ENCODE data around the gene WDR46. TPM values are rescaled to one million over a fixed set of nuclear protein-coding genes. Genes with fewer than 3 reads are reported as not detected.

The WDR46 gene
- total and polyA plus RNA-seq, 2 of the 13 experiments (the other 11 are each of a cell fraction or from before 2014, with no cell fraction given): 47.4 to 105 TPM

- peak; percentile 74 for TF ChIP-seq ZNF407 (CRISPR knock-in tag; IDR thresholded peaks at IDR 0.05; ENCODE audit: not compliant biosample characterization)
- peak; percentile 43; the same call in 1 of the 2 replicates for TF ChIP-seq ZNF749 (CRISPR knock-in tag; IDR thresholded peaks at IDR 0.05; ENCODE audit: borderline replicate concordance)
- TF ChIP-seq MXI1 (IDR thresholded peaks at IDR 0.05; ENCODE audit: borderline replicate concordance, low read depth, low read length): peak; percentile 96; the same call in 2 of the 3 replicates
- TF ChIP-seq CHCHD3 (CRISPR knock-in tag; IDR thresholded peaks at IDR 0.05): no peak
- 0 out of 2 replicates have a peak, but pooled peaks have one; percentile 86 for TF ChIP-seq THYN1 (CRISPR knock-in tag; IDR thresholded peaks at IDR 0.05; ENCODE audit: borderline replicate concordance, low read depth)
- TF ChIP-seq ZBTB20 (CRISPR knock-in tag; IDR thresholded peaks at IDR 0.05; ENCODE audit: borderline replicate concordance, low read depth): peak; percentile 74; the same call in 1 of the 2 replicates
- TF ChIP-seq ZNF670 (CRISPR knock-in tag; IDR thresholded peaks at IDR 0.05; ENCODE audit: borderline replicate concordance): peak; percentile 93
- TF ChIP-seq HOXA5 (CRISPR knock-in tag; IDR thresholded peaks at IDR 0.05): peak; percentile 92
- 0 out of 2 replicates have a peak, but pooled peaks have one; percentile 13 for TF ChIP-seq ZNF292 (CRISPR knock-in tag; IDR thresholded peaks at IDR 0.05; ENCODE audit: borderline replicate concordance, low read depth)
- peak; percentile 81 for TF ChIP-seq TEF (CRISPR knock-in tag; IDR thresholded peaks at IDR 0.05)
- no peak for TF ChIP-seq SKIL (CRISPR knock-in tag; IDR thresholded peaks at IDR 0.05; ENCODE audit: borderline replicate concordance)
These were observed 17.4 kb downstream of the WDR46 start, which contains the start of the genes RPS18 and VPS52 (continued) for GRCh38 chr6:33271468-33272274.
